Measurements from ENCODE around the gene MAN2B1. TPM values are rescaled to one million over a fixed set of nuclear protein-coding genes. Genes with fewer than 3 reads are reported as not detected.

The MAN2B1 gene
- total and polyA plus RNA-seq, 2 of the 8 experiments (the other 6 are each of a cell fraction or from before 2014, with no cell fraction given), result 55.3 to 76.3 TPM

DNA sequence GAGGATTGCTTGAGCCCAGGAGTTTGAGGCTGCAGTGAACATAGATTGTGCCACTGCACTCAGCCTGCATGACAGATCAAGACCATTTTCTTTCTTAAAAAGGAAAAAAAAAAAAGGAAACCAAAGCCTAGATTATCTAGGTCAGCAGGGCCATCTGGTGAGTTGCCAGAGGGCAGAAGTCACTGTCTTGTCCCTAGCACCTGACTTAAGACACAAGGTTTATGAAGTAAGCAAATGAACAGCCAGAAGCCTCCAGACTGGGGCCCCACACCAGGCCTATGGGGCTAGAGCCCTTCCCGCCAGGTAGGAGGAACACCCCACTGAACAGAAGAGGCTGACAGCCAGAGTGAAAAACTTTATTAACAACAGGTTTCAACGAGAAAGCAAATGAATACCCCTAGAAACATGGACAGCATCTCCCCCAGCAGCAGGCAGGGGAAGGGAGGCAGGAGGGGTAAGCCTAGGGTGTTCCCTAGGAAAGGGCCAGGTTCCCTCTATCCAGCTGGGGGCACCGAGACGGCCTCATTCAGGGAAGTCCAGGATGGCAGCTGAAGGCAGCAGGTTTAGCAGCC is 1.3 kb upstream of the MAN2B1 start:
- no peak overlapping the region for H2BK12ac ChIP-seq (ENCODE audit: low read depth, low read length)
- TF ChIP-seq TAF7 (optimal IDR thresholded peaks at IDR 0.05; ENCODE audit: borderline replicate concordance, low read depth, low read length), result no peak
- TF ChIP-seq NANOG (IDR thresholded peaks at IDR 0.05; ENCODE audit: insufficient read depth, low read depth, low read length, poor library complexity, severe bottlenecking), result no peak
- no peak for TF ChIP-seq GTF2F1 (IDR thresholded peaks at IDR 0.05; ENCODE audit: borderline replicate concordance, low read depth, low read length)
- no peak for TF ChIP-seq SRF (IDR thresholded peaks at IDR 0.05; ENCODE audit: low read depth, low read length)
- TF ChIP-seq RAD21 (IDR thresholded peaks at IDR 0.05 in 1 of 2, conservative IDR thresholded peaks at IDR 0.05 in 1 of 2; ENCODE audit: low read depth in 2 of 2, low read length in 2 of 2), result no peak
- TF ChIP-seq FOSL1 (IDR thresholded peaks at IDR 0.05; ENCODE audit: insufficient read depth, low read depth, low read length), result no peak
- TF ChIP-seq CHD1 (IDR thresholded peaks at IDR 0.05; ENCODE audit: low read depth, low read length), result no peak
- no peak for TF ChIP-seq KDM5A (IDR thresholded peaks at IDR 0.05; ENCODE audit: low read length)
- TF ChIP-seq RNF2 (IDR thresholded peaks at IDR 0.05; ENCODE audit: borderline replicate concordance, low read depth, low read length, missing control alignments, poor library complexity, severe bottlenecking), result no peak
- TF ChIP-seq BCL11A (IDR thresholded peaks at IDR 0.05; ENCODE audit: low read depth in 2 of 2, low read length in 2 of 2), result no peak
- TF ChIP-seq, protein P1, sequence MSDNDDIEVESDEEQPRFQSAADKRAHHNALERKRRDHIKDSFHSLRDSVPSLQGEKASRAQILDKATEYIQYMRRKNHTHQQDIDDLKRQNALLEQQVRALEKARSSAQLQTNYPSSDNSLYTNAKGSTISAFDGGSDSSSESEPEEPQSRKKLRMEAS (IDR thresholded peaks at IDR 0.05), result no peak

More for the DNA sequence above, 1.3 kb upstream of the MAN2B1 start:
- H3K9me3 ChIP-seq (ENCODE audit: insufficient read depth in 2 of 2, low read depth in 1 of 2, low read length in 1 of 2), result no peaks in the 10 kb centered on the region
- ChIA-PET CTCF (ENCODE audit: partially characterized antibody) (interaction anchor here (1.2 to 2.3 kb wide), 2 partner anchors 9 to 11 kb away, joined by 5 to 7 read pairs; no protein-coding TSS in a partner anchor), POLR2A (ENCODE audit: partially characterized antibody) (interaction anchor here (1.0 to 5.3 kb wide), 12 partner anchors 9 to 158 kb away, joined by 3 to 23 read pairs (median 4); partner anchors contain the start of genes DHPS, TNPO2, TRIR and ZNF490)
- peaks cover 3 to 22% (median 7%) of the 10 kb centered on the region in 4 experiments for H3K4me1 ChIP-seq (replicated peaks in 1 of 4; ENCODE audit: control insufficient read depth in 3 of 4, insufficient read depth in 4 of 4, low read length in 3 of 4)
- H2BK5ac ChIP-seq (ENCODE audit: low read depth, low read length), result no peak overlapping the region
- no peak overlapping the region for H2BK20ac ChIP-seq (ENCODE audit: low read length)
- DNase-seq (ENCODE audit: low read depth in 1 of 2, low spot score in 2 of 2), result no peak
- no peak overlapping the region for H3K23ac ChIP-seq (ENCODE audit: insufficient read length)
- H2AK5ac ChIP-seq (ENCODE audit: low read depth, low read length), result no peak overlapping the region; the same call in 1 of the 2 replicates
- peaks cover 0 to 22% of the 10 kb centered on the region in 2 experiments; a peak in 1 of 4 replicates for H3K79me2 ChIP-seq (ENCODE audit: control insufficient read depth in 1 of 2, insufficient read depth in 2 of 2, low read length in 2 of 2)
- no peak overlapping the region for H2BK120ac ChIP-seq (replicated peaks; ENCODE audit: low read depth, low read length)
- no peak overlapping the region for H4K5ac ChIP-seq (ENCODE audit: insufficient read length, low read depth, low read length)
- no peak overlapping the region for H4K91ac ChIP-seq (replicated peaks; ENCODE audit: insufficient read length, low read length)
- H3K23me2 ChIP-seq (ENCODE audit: low read depth, low read length), result peaks cover 24% of the 10 kb centered on the region
- 88% methylated on average over 4 of the region's 4 CpGs; no CpG with 5 or more reads in 1 of the 2 experiments for WGBS, 2 experiments (ENCODE audit: extremely low coverage in 1 of 2, insufficient coverage in 1 of 2, insufficient read length in 1 of 2, insufficient replicate concordance in 2 of 2, low coverage in 1 of 2, low lambda C conversion rate in 2 of 2, missing lambda C conversion rate in 1 of 2)
- no peak overlapping the region for H3K18ac ChIP-seq (ENCODE audit: extremely low read depth, low read length)
- H2AFZ ChIP-seq (ENCODE audit: low read length), result no peak overlapping the region
- H3K4me2 ChIP-seq (ENCODE audit: insufficient read depth in 1 of 2, low read depth in 2 of 2, low read length in 2 of 2), result peak overlapping the region; percentile 99 to 100
- H3K27ac ChIP-seq (ENCODE audit: low read depth, low read length), result no peak overlapping the region
- peaks cover 4% of the 10 kb centered on the region; the same call in 1 of the 2 replicates for H3K79me1 ChIP-seq (ENCODE audit: low read depth, low read length)
- H3K4me3 ChIP-seq (ENCODE audit: extremely low read depth in 1 of 4, insufficient read depth in 2 of 4, low read depth in 3 of 4, low read length in 4 of 4), result peak overlapping the region in 1 of 4 experiments; percentile 88; a peak in 2 of 8 replicates
- H4K8ac ChIP-seq (ENCODE audit: extremely low read depth, insufficient read depth, low read length), result no peak overlapping the region
- H3K27me3 ChIP-seq (replicated peaks in 1 of 4; ENCODE audit: control insufficient read depth in 3 of 4, extremely low read depth in 1 of 4, insufficient read depth in 3 of 4, low read length in 3 of 4), result no peaks in the 10 kb centered on the region; a peak in 1 of 7 replicates
- no peak overlapping the region for H2BK15ac ChIP-seq (ENCODE audit: low read length)
- H3K9ac ChIP-seq (replicated peaks in 1 of 4; ENCODE audit: extremely low read depth in 1 of 4, low read depth in 3 of 4, low read length in 3 of 4), result no peak overlapping the region
- H3K14ac ChIP-seq (ENCODE audit: insufficient read length), result no peak overlapping the region
- no peak overlapping the region for H3K4ac ChIP-seq (replicated peaks; ENCODE audit: insufficient read length, low read depth, low read length)
- H3K36me3 ChIP-seq (ENCODE audit: control insufficient read depth in 2 of 4, insufficient read depth in 4 of 4, low read length in 3 of 4), result peaks cover 0 to 8% (median 4%) of the 10 kb centered on the region in 4 experiments; a peak in 4 of 8 replicates
- peaks cover 2 to 12% of the 10 kb centered on the region in 2 experiments for H4K20me1 ChIP-seq (replicated peaks in 1 of 2; ENCODE audit: control insufficient read depth in 1 of 2, insufficient read depth in 2 of 2, low read length in 2 of 2)
- H3K56ac ChIP-seq (replicated peaks; ENCODE audit: insufficient read length, low read depth, low read length), result no peak overlapping the region
- no peak for FAIRE-seq
